GM18511 (cell line): ENCODE results near the gene ZNF669.

Source experiments
- ATAC-seq: cut with Tn5 transposase; IDR thresholded peaks from one replicate; pipeline ENCODE4 v1.9.1; 2021; ENCODE audit warnings: mild to moderate bottlenecking, moderate library complexity; ENCODE audit not compliant: unreplicated experiment

The ZNF669 gene

GRCh38 chr1:247077213-247077612, 26.9 kb downstream of the ZNF669 start:
- ATAC-seq, result no peak

GRCh38 chr1:247070645-247071044, 33.5 kb downstream of the ZNF669 start:
- no peak for ATAC-seq

GRCh38 chr1:247064304-247064703, 39.9 kb downstream of the ZNF669 start:
- no peak for ATAC-seq

GRCh38 chr1:247060771-247061170, 43.4 kb downstream of the ZNF669 start:
- no peak for ATAC-seq

- ATAC-seq, result no peak
These were observed 48.1 kb downstream of the ZNF669 start for GRCh38 chr1:247056071-247056470.

GRCh38 chr1:247054992-247055415, 49.2 kb downstream of the ZNF669 start:
- no peak for ATAC-seq
